Measurements from ENCODE around the gene FCHO1. TPM values are rescaled to one million over a fixed set of nuclear protein-coding genes. Genes with fewer than 3 reads are reported as not detected.
A peak's percentile ranks its signal among the peaks of the same experiment; 100 is the strongest.
"Not testable (repeated sequence)": the region's sequence is repeated elsewhere in the genome, so short reads cannot be mapped to it uniquely, and the experiment has no call there.

FCHO1 gene
- total and polyA plus RNA-seq, 7 experiments from 2014 or later, result 14.7 to 107 (median 79.3) TPM

GRCh38 chr19:17796838-17797423, 45.7 kb downstream of the FCHO1 start:
- Mint-ChIP-seq H3K27ac (peak overlapping the region in 4 of 9 donors; percentile 16 to 54 (median 28)), H3K27me3 (peaks cover 0 to 22% (median 0%) of the 10 kb centered on the region in 5 donors), H3K9me3 (no peaks in the 10 kb centered on the region), H3K4me1 (peaks cover 5 to 57% (median 40%) of the 10 kb centered on the region in 7 donors), H3K36me3 (no peaks in the 10 kb centered on the region), H3K4me3 (peak overlapping the region in 8 of 10 donors; percentile 8 to 84 (median 68))
- no peak for DNase-seq
- ChIA-PET POLR2A (interaction anchor here (0.5 to 0.8 kb wide), 2 partner anchors 16 to 46 kb away, joined by 3 read pairs; no protein-coding TSS in a partner anchor), CTCF (no interaction called here)
- H3K27me3 ChIP-seq (ENCODE audit: control insufficient read depth in 2 of 2, insufficient read depth in 2 of 2, low read length in 2 of 2), result no peaks in the 10 kb centered on the region
- peaks cover 15 to 51% of the 10 kb centered on the region in 2 donors for H3K4me1 ChIP-seq (ENCODE audit: control insufficient read depth in 2 of 2, insufficient read depth in 2 of 2, low read length in 2 of 2)
- H3K36me3 ChIP-seq (ENCODE audit: control insufficient read depth in 2 of 3, insufficient read depth in 3 of 3, low read length in 3 of 3), result no peaks in the 10 kb centered on the region
- ATAC-seq, result no peak
- H3K9me3 ChIP-seq (ENCODE audit: control insufficient read depth in 2 of 3, low read length in 3 of 3), result no peaks in the 10 kb centered on the region
- intact Hi-C loops (cut with micrococcal nuclease), result loop anchor here in 1 of 2 donors (10.0 kb wide), 1 partner anchor 138 kb away; the partner anchor contains the start of gene CCDC124
- H3K4me3 ChIP-seq (ENCODE audit: low read length), result no peak overlapping the region
- H3K27ac ChIP-seq (ENCODE audit: low read depth, low read length), result no peak overlapping the region

GRCh38 chr19:17797424-17798201, 46.3 kb downstream of the FCHO1 start:
- intact Hi-C loops (cut with micrococcal nuclease), result loop anchor here in 1 of 2 donors (10.0 kb wide), 1 partner anchor 137 kb away; the partner anchor contains the start of gene CCDC124
- peaks cover 19 to 53% of the 10 kb centered on the region in 2 donors for H3K4me1 ChIP-seq (ENCODE audit: control insufficient read depth in 2 of 2, insufficient read depth in 2 of 2, low read length in 2 of 2)
- Mint-ChIP-seq H3K36me3 (peaks cover 0 to 4% (median 0%) of the 10 kb centered on the region in 5 donors), H3K9me3 (no peaks in the 10 kb centered on the region), H3K27ac (peak overlapping the region in 3 of 9 donors; percentile 16 to 54 (median 28)), H3K4me3 (peak overlapping the region in 1 of 10 donors; percentile 31), H3K27me3 (peaks cover 0 to 26% (median 0%) of the 10 kb centered on the region in 5 donors), H3K4me1 (peaks cover 11 to 60% (median 43%) of the 10 kb centered on the region in 7 donors)
- CTCF ChIA-PET, result no interaction called here
- H3K4me3 ChIP-seq (ENCODE audit: low read length), result no peak overlapping the region
- no peaks in the 10 kb centered on the region for H3K27me3 ChIP-seq (ENCODE audit: control insufficient read depth in 2 of 2, insufficient read depth in 2 of 2, low read length in 2 of 2)
- ATAC-seq, result peak; percentile 64
- POLR2A ChIA-PET, result interaction anchor here (0.5 kb wide), 1 partner anchor 15 kb away, joined by 3 read pairs; no protein-coding TSS in a partner anchor
- no peak overlapping the region for H3K27ac ChIP-seq (ENCODE audit: low read depth, low read length)
- no peaks in the 10 kb centered on the region for H3K9me3 ChIP-seq (ENCODE audit: control insufficient read depth in 2 of 3, low read length in 3 of 3)
- no peaks in the 10 kb centered on the region for H3K36me3 ChIP-seq (ENCODE audit: control insufficient read depth in 2 of 3, insufficient read depth in 3 of 3, low read length in 3 of 3)
- no peak for DNase-seq

GRCh38 chr19:17798599-17798998, 47.3 kb downstream of the FCHO1 start:
- not testable (repeated sequence) for H3K27me3 ChIP-seq (ENCODE audit: control insufficient read depth in 2 of 2, insufficient read depth in 2 of 2, low read length in 2 of 2); H3K36me3 Mint-ChIP-seq; H3K9me3 Mint-ChIP-seq; H3K4me3 ChIP-seq (ENCODE audit: low read length); H3K36me3 ChIP-seq (ENCODE audit: control insufficient read depth in 2 of 3, insufficient read depth in 3 of 3, low read length in 3 of 3); DNase-seq; ATAC-seq; H3K9me3 ChIP-seq (ENCODE audit: control insufficient read depth in 2 of 3, low read length in 3 of 3); H3K27ac ChIP-seq (ENCODE audit: low read depth, low read length)
- Mint-ChIP-seq H3K4me3 (peak overlapping the region in 1 of 10 donors; percentile 34), H3K27ac (peak overlapping the region in 1 of 9 donors; percentile 51), H3K4me1 (peaks cover 17 to 61% (median 45%) of the 10 kb centered on the region in 7 donors), H3K27me3 (peaks cover 0 to 27% (median 0%) of the 10 kb centered on the region in 5 donors)
- intact Hi-C loops (cut with micrococcal nuclease), result loop anchor here in 1 of 2 donors (10.0 kb wide), 1 partner anchor 136 kb away; the partner anchor contains the start of gene CCDC124
- peaks cover 27 to 55% of the 10 kb centered on the region in 2 donors for H3K4me1 ChIP-seq (ENCODE audit: control insufficient read depth in 2 of 2, insufficient read depth in 2 of 2, low read length in 2 of 2)
- ChIA-PET POLR2A (interaction anchor here (0.7 kb wide), 1 partner anchor 1065 kb away, joined by 3 read pairs; no protein-coding TSS in a partner anchor), CTCF (interaction anchor here (0.9 kb wide), 1 partner anchor 15 kb away, joined by 3 read pairs; no protein-coding TSS in a partner anchor)

- intact Hi-C loops (cut with micrococcal nuclease), result no loop called here
- Histone ChIP-seq H3K27ac (ENCODE audit: low read depth, low read length) (no peak overlapping the region), H3K9me3 (ENCODE audit: control insufficient read depth in 2 of 3, low read length in 3 of 3) (no peaks in the 10 kb centered on the region), H3K4me1 (ENCODE audit: control insufficient read depth in 2 of 2, insufficient read depth in 2 of 2, low read length in 2 of 2) (peaks cover 15 to 27% of the 10 kb centered on the region in 2 donors), H3K36me3 (ENCODE audit: control insufficient read depth in 2 of 3, insufficient read depth in 3 of 3, low read length in 3 of 3) (no peaks in the 10 kb centered on the region), H3K27me3 (ENCODE audit: control insufficient read depth in 2 of 2, insufficient read depth in 2 of 2, low read length in 2 of 2) (no peaks in the 10 kb centered on the region), H3K4me3 (ENCODE audit: low read length) (no peak overlapping the region)
- peaks cover 0 to 10% (median 0%) of the 10 kb centered on the region in 5 donors for H3K27me3 Mint-ChIP-seq
- CTCF ChIA-PET, result interaction anchor here (0.6 to 1.5 kb wide), 4 partner anchors 18 to 99 kb away, joined by 3 to 5 read pairs (median 4); no protein-coding TSS in a partner anchor
- H3K36me3 Mint-ChIP-seq, result peaks cover 0 to 8% (median 0%) of the 10 kb centered on the region in 5 donors
- peaks cover 0 to 2% (median 0%) of the 10 kb centered on the region in 11 donors for H3K9me3 Mint-ChIP-seq
- DNase-seq (no peak), ATAC-seq (no peak)
- peak overlapping the region in 8 of 9 donors; percentile 54 to 95 (median 88) for H3K27ac Mint-ChIP-seq
- peaks cover 19 to 52% (median 36%) of the 10 kb centered on the region in 7 donors for H3K4me1 Mint-ChIP-seq
- POLR2A ChIA-PET, result interaction anchor here (0.6 to 4.6 kb wide), 13 partner anchors 7 to 1390 kb away, joined by 3 to 41 read pairs (median 5); partner anchors contain the start of genes B3GNT3, FCHO1, JAK3 and MAP1S
- peak overlapping the region in 9 of 10 donors; percentile 8 to 73 (median 60) for H3K4me3 Mint-ChIP-seq
Observed at GRCh38 chr19:17802137-17802858, 51.0 kb downstream of the FCHO1 start.

GRCh38 chr19:17803264-17803896, 52.1 kb downstream of the FCHO1 start:
- POLR2A ChIA-PET, result interaction anchor here (0.6 to 4.6 kb wide), 15 partner anchors 8 to 1389 kb away, joined by 3 to 41 read pairs (median 4); partner anchors contain the start of genes B3GNT3, CCDC124, JAK3 and MAP1S
- peak overlapping the region; percentile 76 to 97 (median 88) for H3K27ac Mint-ChIP-seq
- Histone ChIP-seq H3K4me1 (ENCODE audit: control insufficient read depth in 2 of 2, insufficient read depth in 2 of 2, low read length in 2 of 2) (peaks cover 15 to 34% of the 10 kb centered on the region in 2 donors), H3K27ac (ENCODE audit: low read depth, low read length) (peak overlapping the region; percentile 25), H3K27me3 (ENCODE audit: control insufficient read depth in 2 of 2, insufficient read depth in 2 of 2, low read length in 2 of 2) (no peaks in the 10 kb centered on the region), H3K36me3 (ENCODE audit: control insufficient read depth in 2 of 3, insufficient read depth in 3 of 3, low read length in 3 of 3) (no peaks in the 10 kb centered on the region), H3K9me3 (ENCODE audit: control insufficient read depth in 2 of 3, low read length in 3 of 3) (no peaks in the 10 kb centered on the region), H3K4me3 (ENCODE audit: low read length) (peak overlapping the region; percentile 38)
- peaks cover 19 to 55% (median 40%) of the 10 kb centered on the region in 7 donors for H3K4me1 Mint-ChIP-seq
- H3K36me3 Mint-ChIP-seq, result peaks cover 0 to 8% (median 0%) of the 10 kb centered on the region in 5 donors
- H3K4me3 Mint-ChIP-seq, result peak overlapping the region; percentile 75 to 88 (median 82)
- DNase-seq, result peak in 6 of 9 donors; percentile 60 to 72 (median 69)
- intact Hi-C loops (cut with micrococcal nuclease), result loop anchor here in 1 of 2 donors (1.0 kb wide), 1 partner anchor 45 kb away; no protein-coding TSS in a partner anchor
- peaks cover 0 to 12% (median 0%) of the 10 kb centered on the region in 5 donors for H3K27me3 Mint-ChIP-seq
- ATAC-seq, result peak; percentile 77
- CTCF ChIA-PET, result interaction anchor here (0.6 to 1.5 kb wide), 7 partner anchors 11 to 421 kb away, joined by 3 to 5 read pairs (median 3); no protein-coding TSS in a partner anchor
- peaks cover 0 to 2% (median 0%) of the 10 kb centered on the region in 11 donors for H3K9me3 Mint-ChIP-seq

Data from naive thymus-derived CD4-positive, alpha-beta T cell (primary cell).